ENCODE measurements around the gene GRWD1. TPM values are rescaled to one million over a fixed set of nuclear protein-coding genes. Genes with fewer than 3 reads are reported as not detected.

GRWD1 gene
- total and polyA plus RNA-seq, 10 of the 15 experiments (the other 5 are each of a cell fraction or from before 2014, with no cell fraction given), result 1.4 to 103 (median 30.7) TPM

DNA sequence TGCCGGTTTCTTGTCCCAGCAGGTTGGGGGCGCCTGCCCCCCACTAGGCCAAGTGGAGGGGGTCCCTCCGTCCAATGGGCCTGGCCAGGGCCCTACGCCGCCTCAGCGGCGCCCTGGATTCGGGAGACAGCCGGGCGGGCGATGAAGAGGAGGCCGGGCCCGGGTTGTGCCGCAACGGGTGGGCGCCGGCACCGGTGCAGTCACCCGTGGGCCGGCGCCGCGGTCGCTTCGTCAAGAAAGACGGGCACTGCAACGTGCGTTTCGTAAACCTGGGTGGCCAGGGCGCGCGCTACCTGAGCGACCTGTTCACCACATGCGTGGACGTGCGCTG lies 15.8 kb downstream of the GRWD1 start:
- Histone ChIP-seq H3K27me3 (replicated peaks in 1 of 2; ENCODE audit: control insufficient read depth in 2 of 2, insufficient read depth in 2 of 2, low read length in 1 of 2) (no peaks in the 10 kb centered on the region), H3K79me2 (ENCODE audit: control insufficient read depth, insufficient read depth, low read length) (no peaks in the 10 kb centered on the region), H3K36me3 (ENCODE audit: control insufficient read depth in 2 of 2, insufficient read depth in 2 of 2, low read length in 1 of 2) (peaks cover 0 to 6% of the 10 kb centered on the region in 2 experiments; a peak in 2 of 4 replicates), H3K4me1 (ENCODE audit: control insufficient read depth, insufficient read depth, low read length) (peaks cover 2% of the 10 kb centered on the region; the same call in 1 of the 2 replicates), H3K9ac (ENCODE audit: control insufficient read depth, insufficient read depth, low read length) (no peak overlapping the region), H4K20me1 (ENCODE audit: control insufficient read depth, insufficient read depth) (no peaks in the 10 kb centered on the region), H3K4me2 (ENCODE audit: control insufficient read depth, insufficient read depth) (no peak overlapping the region), H3K9me3 (replicated peaks; ENCODE audit: control insufficient read depth, insufficient read depth, low read length) (no peaks in the 10 kb centered on the region), H2AFZ (ENCODE audit: control insufficient read depth, low read depth, low read length) (no peak overlapping the region), H3K27ac (ENCODE audit: control insufficient read depth, insufficient read depth) (no peak overlapping the region), H3K4me3 (no peak overlapping the region)
- ChIA-PET RAD21 (ENCODE audit: unreplicated experiment) (interaction anchor here (1.1 kb wide), 1 partner anchor 71 kb away, joined by 3 read pairs; the partner anchor contains the start of gene KDELR1), SMC1A (ENCODE audit: uncharacterized antibody, unreplicated experiment) (no interaction called here), CTCF (no interaction called here), POLR2A (interaction anchor here (0.6 kb wide), 2 partner anchors 8 to 82 kb away, joined by 3 read pairs; no protein-coding TSS in a partner anchor)
- no peak for ATAC-seq
- TF ChIP-seq CREB1 (IDR thresholded peaks at IDR 0.05; ENCODE audit: low read depth) (no peak), CBX3 (IDR thresholded peaks at IDR 0.05; ENCODE audit: borderline replicate concordance, low read depth) (no peak), SUZ12 (IDR thresholded peaks at IDR 0.05; ENCODE audit: unreplicated experiment) (no peak), POLR2A (IDR thresholded peaks at IDR 0.05; ENCODE audit: low read depth, low read length) (peak; percentile 62; the same call in 1 of the 2 replicates), NBN (IDR thresholded peaks at IDR 0.05) (no peak)
- TF ChIP-seq, protein P1, sequence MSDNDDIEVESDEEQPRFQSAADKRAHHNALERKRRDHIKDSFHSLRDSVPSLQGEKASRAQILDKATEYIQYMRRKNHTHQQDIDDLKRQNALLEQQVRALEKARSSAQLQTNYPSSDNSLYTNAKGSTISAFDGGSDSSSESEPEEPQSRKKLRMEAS (IDR thresholded peaks at IDR 0.05; ENCODE audit: low read depth, low read length), result no peak
- TF ChIP-seq, protein P2, sequence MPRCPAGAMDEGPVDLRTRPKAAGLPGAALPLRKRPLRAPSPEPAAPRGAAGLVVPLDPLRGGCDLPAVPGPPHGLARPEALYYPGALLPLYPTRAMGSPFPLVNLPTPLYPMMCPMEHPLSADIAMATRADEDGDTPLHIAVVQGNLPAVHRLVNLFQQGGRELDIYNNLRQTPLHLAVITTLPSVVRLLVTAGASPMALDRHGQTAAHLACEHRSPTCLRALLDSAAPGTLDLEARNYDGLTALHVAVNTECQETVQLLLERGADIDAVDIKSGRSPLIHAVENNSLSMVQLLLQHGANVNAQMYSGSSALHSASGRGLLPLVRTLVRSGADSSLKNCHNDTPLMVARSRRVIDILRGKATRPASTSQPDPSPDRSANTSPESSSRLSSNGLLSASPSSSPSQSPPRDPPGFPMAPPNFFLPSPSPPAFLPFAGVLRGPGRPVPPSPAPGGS (IDR thresholded peaks at IDR 0.05; ENCODE audit: borderline replicate concordance, insufficient read depth, low read depth, low read length, poor library complexity, severe bottlenecking), result no peak
- TF ChIP-seq, protein P3, sequence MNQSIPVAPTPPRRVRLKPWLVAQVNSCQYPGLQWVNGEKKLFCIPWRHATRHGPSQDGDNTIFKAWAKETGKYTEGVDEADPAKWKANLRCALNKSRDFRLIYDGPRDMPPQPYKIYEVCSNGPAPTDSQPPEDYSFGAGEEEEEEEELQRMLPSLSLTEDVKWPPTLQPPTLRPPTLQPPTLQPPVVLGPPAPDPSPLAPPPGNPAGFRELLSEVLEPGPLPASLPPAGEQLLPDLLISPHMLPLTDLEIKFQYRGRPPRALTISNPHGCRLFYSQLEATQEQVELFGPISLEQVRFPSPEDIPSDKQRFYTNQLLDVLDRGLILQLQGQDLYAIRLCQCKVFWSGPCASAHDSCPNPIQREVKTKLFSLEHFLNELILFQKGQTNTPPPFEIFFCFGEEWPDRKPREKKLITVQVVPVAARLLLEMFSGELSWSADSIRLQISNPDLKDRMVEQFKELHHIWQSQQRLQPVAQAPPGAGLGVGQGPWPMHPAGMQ (IDR thresholded peaks at IDR 0.05; ENCODE audit: borderline replicate concordance), result no peak
- no peak for DNase-seq (ENCODE audit: low read depth, low spot score)
- in situ Hi-C loops (cut with MboI) (no loop called here), intact Hi-C loops (cut with micrococcal nuclease; ENCODE audit: unreplicated experiment) (no loop called here)
- WGBS (ENCODE audit: insufficient coverage, insufficient replicate concordance, low lambda C conversion rate, missing lambda C conversion rate), result 97% methylated on average over 27 of the region's 36 CpGs
- no peak for FAIRE-seq
- no TSS peak for BruUV-seq (replicated peaks)

Measured in GM12878 (cell line).